ENCODE results near the gene LRP6. TPM values are rescaled to one million over a fixed set of nuclear protein-coding genes. Genes with fewer than 3 reads are reported as not detected.
"Not testable (repeated sequence)": the region's sequence is repeated elsewhere in the genome, so short reads cannot be mapped to it uniquely, and the experiment has no call there.

Gene LRP6
- total RNA-seq, 1 donor from 2014 or later: 22.8 TPM

DNA sequence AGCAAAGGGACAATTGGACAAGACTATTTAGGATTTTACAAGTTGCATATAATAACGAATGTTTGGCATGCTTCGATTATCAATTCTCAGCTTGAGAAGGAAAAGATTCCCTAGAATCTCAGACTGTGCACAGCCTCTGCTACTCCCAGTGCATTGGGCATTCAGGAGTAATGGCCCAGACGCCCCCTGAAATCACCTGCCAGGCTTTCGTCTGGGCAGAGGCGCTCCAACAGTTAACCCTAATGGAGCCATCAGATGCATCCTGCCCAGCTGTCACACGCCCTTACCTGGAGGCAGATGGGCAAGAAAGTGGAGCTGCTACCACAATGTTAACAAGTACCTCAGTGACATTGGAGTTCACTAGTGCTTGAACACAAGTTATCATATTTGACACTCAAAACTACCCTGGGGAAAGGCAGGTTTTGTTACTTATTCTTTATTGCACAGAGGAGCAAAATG is 927 bp upstream of the LRP6 start:
- ATAC-seq (ENCODE audit: poor library complexity): no peak
- DNase-seq: no peak
- intact Hi-C loops (cut with DNase I): no loop called here

DNA sequence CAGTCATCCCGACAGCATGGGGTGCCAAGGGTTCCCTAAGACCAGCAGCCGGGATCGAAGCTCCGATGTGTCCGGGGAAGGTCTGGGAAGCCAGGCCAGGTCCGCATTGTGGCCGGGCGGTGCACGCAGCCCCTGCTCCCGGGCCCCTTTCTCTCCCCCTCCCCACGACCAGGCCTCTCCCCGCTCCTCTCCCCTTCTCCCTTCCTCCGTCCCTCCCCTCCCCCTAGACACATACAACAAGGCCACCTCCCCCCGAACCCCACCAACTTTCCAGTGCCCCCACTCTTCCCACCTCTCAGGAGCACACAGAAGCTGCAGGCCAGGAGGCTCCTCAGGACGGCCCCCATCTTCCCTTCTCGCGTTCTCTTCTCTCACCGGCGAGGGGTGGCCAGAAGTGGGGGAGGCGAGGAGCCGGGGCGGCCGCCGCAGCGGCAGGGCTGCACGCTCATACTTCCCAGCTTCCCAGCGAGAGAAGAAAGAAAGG is 413 bp downstream of the LRP6 start:
- DNase-seq (no peak), ATAC-seq (ENCODE audit: poor library complexity) (no peak)
- intact Hi-C loops (cut with DNase I): no loop called here

- intact Hi-C loops (cut with DNase I): no loop called here
- ATAC-seq (ENCODE audit: poor library complexity) (peak; percentile 0), DNase-seq (no peak)
Observed at GRCh38 chr12:12265571-12266388, 1.1 kb downstream of the LRP6 start.

DNA sequence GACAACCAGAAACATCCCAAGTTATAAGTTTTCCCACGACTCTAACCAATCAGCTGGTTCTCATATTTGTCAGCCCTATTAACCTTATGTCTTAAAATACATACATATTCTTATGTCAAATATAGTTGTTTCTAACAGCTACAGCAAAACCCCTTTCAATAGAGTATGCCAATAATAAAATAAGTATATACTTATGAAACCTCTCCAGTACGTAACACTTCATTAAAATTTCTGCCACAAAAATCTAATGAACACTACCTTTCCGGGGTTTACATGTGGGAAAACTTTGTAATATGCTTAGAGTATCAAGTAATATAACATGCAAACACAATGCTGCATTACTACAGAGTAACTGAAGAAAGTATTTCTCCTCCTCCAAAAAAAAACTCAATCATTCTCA is 1.8 kb downstream of the LRP6 start:
- intact Hi-C loops (cut with DNase I): no loop called here
- ATAC-seq (ENCODE audit: poor library complexity): no peak

GRCh38 chr12:12263909-12264308 is 2.9 kb downstream of the LRP6 start:
- intact Hi-C loops (cut with DNase I): no loop called here
- DNase-seq: no peak
- no peak for ATAC-seq (ENCODE audit: poor library complexity)

More for the DNA sequence above, 1.8 kb downstream of the LRP6 start:
- no peak for DNase-seq

DNA sequence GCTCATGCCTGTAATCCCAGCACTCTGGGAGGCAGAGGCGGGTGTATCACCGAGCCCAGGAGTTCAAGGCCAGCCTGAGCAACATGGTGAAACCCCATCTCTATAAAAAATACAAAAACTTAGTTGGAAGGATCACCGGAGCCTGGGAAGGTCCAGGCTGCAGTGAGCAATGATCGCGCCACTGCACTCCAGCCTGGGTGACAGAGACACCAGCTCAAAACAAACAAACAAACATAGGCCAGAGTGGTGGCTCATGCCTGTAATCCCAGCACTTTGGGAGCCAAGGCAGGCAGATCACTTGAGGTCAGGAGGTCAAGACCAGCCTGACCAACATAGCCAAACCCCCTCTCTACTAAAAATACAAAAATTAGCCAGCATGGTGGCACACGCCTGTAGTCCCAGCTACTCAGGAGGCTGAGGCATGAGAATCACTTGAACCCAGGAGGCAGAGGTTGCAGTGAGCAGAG is 10.5 kb downstream of the LRP6 start:
- intact Hi-C loops (cut with DNase I); DNase-seq; ATAC-seq (ENCODE audit: poor library complexity): not testable (repeated sequence)

- ATAC-seq (ENCODE audit: poor library complexity) (no peak), DNase-seq (no peak)
- intact Hi-C loops (cut with DNase I): no loop called here
Observed at GRCh38 chr12:12254553-12254952, 12.3 kb downstream of the LRP6 start.

DNA sequence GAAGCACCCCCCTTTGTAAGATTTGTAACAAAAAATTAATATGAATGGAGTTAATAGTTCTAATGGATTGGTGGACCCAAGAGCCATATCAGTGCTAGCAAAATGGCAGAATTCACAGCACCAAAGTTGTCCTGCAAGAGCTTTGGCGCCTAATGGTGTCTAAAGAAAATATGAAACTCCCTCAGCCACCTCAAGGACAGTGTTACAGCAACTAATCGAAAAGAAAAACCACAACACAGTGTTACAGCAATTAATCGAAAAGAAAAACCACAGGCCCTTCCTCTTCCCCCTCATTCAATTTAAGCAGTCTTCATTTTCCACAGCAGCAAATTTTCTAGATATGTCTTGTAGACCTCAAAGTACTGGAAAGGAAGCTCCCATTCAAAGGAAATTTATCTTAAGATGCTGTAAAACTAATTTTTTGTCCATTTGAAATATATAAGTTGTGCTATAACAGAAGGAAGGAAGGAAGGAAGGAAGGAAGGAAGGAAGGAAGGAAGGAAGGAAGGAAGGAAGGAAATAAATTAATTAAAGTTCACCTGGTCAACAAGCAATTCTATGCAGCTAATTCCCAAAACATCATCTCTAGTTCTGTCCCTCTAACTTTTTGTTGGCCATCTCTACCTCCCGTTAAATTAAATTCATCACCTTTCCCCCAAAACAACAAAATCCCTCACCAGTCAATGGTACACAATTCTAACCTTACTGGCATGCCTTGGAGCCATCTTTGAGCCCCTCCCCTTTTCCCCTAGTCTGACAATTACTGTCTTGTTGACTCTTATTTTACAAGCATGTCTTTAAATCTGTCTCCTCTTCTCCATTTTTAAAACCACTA is 17.4 kb downstream of the LRP6 start:
- ATAC-seq (ENCODE audit: poor library complexity): no peak
- intact Hi-C loops (cut with DNase I): no loop called here
- no peak for DNase-seq

DNA sequence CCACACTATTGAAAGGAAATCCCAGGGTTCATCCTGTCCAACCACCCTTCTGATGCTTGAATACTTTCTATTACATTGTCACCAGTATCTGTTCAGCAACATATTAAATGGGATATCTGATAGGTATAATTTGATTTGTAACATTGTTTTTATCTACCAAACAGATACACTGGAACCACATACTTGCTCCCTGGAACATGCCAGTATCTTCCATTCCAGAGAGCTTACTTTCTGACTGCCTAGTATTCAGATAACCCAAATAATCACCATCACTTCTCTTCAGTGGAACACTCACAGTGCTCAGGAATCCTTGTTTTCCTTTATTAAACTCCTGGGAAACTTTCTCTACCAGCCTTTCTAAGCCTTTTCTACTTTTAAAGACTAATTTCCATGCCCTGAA is 19.3 kb downstream of the LRP6 start:
- DNase-seq: no peak
- ATAC-seq (ENCODE audit: poor library complexity): no peak
- intact Hi-C loops (cut with DNase I): no loop called here

DNA sequence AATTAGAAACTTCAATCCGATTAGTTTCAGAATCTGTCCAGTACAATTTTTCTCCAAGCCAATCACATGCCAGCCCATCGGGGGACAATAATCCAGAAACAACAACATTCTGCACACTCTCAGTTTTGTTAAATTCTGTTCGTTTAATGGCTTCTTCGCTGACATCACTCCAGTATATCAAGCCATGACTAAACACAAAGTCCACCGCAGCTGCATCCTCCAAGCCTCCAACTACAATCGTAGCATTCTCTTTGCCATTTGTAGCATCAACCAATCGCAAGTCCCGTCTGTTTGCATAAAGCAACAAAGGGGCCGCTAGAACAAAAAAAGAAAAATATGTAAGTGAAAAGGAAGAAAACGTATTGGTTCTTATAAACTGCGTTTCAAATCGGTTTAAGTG is 22.5 kb downstream of the LRP6 start:
- intact Hi-C loops (cut with DNase I): no loop called here
- ATAC-seq (ENCODE audit: poor library complexity) (no peak), DNase-seq (no peak)

DNA sequence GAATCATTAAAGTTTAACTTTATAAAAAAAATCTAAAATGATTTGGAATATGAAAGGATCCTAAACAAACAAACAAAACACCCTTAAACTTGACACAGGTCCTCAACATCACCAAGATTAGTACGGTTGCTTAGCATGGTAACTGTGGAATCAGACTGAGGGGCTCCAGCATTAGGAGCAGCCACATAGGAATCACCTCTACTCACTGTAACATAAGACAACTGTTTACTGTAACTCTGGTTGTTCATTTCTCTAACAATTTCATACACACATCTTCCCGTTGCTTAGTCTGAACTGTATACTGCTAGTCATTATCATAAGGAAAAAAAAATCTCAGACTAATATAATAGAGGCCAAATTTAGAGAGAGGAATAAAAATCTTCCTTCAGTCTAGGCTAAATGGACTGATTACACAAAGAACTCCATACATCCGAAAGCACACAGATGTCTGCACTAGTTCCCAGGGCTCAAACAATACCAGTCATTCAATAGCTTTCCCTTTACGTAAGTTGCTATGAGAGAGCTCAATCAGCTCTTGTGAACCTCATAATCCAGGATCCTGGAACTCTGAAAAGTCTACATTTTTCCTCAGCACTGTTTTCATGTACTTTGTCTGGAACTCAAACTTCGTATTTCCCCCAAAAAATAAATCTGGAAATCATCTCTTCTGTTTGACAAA is 26.0 kb downstream of the LRP6 start:
- ATAC-seq (ENCODE audit: poor library complexity): no peak
- no peak for DNase-seq
- intact Hi-C loops (cut with DNase I): no loop called here

GRCh38 chr12:12239127-12239526 is 27.7 kb downstream of the LRP6 start:
- DNase-seq (no peak), ATAC-seq (ENCODE audit: poor library complexity) (no peak)
- intact Hi-C loops (cut with DNase I): no loop called here

- intact Hi-C loops (cut with DNase I): no loop called here
- ATAC-seq (ENCODE audit: poor library complexity) (no peak), DNase-seq (no peak)
Observed at GRCh38 chr12:12238605-12239004, 28.2 kb downstream of the LRP6 start.

- DNase-seq: no peak
- intact Hi-C loops (cut with DNase I): no loop called here
- no peak for ATAC-seq (ENCODE audit: poor library complexity)
Observed at GRCh38 chr12:12236896-12237295, 29.9 kb downstream of the LRP6 start.

DNA sequence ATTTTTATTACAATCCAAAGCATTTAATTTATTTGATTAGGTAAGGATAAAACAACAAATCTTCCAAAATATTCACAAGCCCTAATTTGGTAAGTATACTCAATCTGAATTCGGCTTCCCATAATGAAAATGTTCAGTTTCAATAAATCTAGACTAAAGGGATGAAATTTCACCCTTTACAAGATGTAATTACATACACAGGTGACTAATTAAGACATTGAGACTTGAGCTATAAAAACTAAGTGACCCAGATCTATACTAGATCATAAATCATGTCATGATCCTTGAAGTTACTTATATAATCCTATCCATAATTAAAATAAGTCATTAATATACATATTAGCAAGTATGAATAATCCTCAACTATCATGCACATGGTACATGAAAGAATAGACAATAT is 36.6 kb downstream of the LRP6 start:
- DNase-seq: no peak
- ATAC-seq (ENCODE audit: poor library complexity): no peak
- intact Hi-C loops (cut with DNase I): no loop called here

GRCh38 chr12:12229556-12230092 is 37.2 kb downstream of the LRP6 start:
- no peak for ATAC-seq (ENCODE audit: poor library complexity)

DNA sequence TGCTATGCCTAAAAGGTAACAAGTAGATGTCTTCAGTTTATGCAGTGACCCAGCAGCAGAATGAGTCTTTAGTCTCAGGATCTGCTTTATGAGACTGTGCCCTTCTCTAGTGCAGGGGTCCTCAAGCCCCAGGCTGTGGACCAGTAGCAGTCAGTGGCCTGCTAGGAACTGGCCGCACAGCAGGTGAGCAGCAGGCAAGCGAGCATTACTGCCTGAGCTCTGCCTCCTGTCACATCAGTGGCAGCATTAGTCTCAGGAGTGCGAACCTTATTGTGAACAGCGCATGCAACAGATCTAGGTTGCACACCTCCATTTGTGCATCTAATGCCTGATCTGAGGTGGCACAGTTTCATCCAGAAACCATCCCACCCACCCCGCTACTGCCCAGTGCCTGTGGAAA is 38.4 kb downstream of the LRP6 start:
- DNase-seq (no peak), ATAC-seq (ENCODE audit: poor library complexity) (no peak)
- intact Hi-C loops (cut with DNase I): no loop called here

More at GRCh38 chr12:12229556-12230092, 37.2 kb downstream of the LRP6 start:
- intact Hi-C loops (cut with DNase I): no loop called here
- no peak for DNase-seq

DNA sequence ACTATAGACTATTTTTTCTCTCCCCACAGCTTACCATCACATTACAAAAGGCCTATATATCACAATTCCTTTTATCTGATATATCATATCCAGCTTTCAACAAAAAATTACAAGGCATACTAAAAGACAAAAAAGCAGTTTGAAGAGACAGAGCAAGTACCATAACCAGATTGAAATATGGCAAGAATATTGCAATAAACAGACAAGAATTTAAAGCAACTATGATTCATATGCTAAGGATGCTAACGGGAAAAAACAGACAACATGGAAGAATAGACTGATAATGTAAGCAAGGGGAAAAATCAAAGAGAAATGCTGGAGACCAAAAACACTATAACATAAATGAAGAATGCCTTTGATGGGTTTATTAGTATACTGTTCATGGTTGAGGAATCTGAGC is 40.7 kb downstream of the LRP6 start:
- ATAC-seq (ENCODE audit: poor library complexity) (no peak), DNase-seq (no peak)
- intact Hi-C loops (cut with DNase I): no loop called here
